ENCODE measurements around the gene ETAA1. TPM values are rescaled to one million over a fixed set of nuclear protein-coding genes. Genes with fewer than 3 reads are reported as not detected.

The ETAA1 gene
- total and polyA plus RNA-seq, 2 of the 8 experiments (the other 6 are each of a cell fraction or from before 2014, with no cell fraction given): 5.9 to 27.1 TPM

DNA sequence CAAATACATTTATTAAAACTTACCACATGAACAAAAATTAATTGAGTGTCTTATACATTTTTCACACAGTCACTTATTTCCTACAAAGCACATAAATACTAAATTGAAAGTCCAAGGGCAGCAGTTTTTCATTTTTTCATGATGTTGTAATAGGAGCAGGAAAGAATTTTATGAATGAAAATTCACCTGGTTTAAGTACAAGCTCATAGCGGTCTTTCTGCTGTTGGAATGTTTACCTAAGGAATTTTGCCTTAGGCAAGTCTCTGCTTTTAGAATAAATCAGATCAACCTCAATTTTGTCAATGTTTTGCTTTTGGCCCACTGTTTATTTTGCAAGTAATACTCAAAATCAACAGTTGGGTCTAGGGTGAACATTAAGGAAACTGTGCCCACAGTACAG is 40.0 kb downstream of the ETAA1 start (continued):
- no peak for TF ChIP-seq CHD7 (IDR thresholded peaks at IDR 0.05; ENCODE audit: insufficient replicate concordance, low read length)
- TF ChIP-seq SIRT6 (IDR thresholded peaks at IDR 0.05; ENCODE audit: low read length): no peak

Data from H1 (cell line).